Measurements from ENCODE around the gene CHID1.

Gene CHID1

DNA sequence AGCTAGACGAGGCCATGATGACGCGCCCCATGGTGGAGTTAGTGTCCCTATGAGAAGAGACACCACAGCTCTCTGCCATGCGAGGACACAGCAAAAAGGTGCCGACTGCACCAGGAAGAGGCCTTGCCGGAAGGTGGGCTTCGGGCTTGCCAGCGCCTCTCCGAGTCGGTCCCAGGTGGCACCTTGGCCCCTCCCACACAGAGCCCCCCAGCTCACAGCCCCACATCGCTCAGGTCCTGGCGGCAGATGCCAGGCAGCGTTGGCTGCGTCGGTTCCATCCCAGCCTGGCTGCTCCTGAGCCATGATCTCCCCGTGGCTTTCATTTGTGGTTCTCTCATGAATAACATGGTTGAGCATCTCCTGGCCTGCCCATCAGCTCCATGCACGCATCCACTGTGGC is 24.0 kb downstream of the CHID1 start:
- ChIA-PET POLR2A (no interaction called here), CTCF (no interaction called here)
- no peak for TF ChIP-seq SP1 (IDR thresholded peaks at IDR 0.05)
- no peak for TF ChIP-seq L3MBTL2 (conservative IDR thresholded peaks at IDR 0.05)
- no peak for TF ChIP-seq LEF1 (IDR thresholded peaks at IDR 0.05; ENCODE audit: borderline replicate concordance)
- no peak for TF ChIP-seq ARNT (IDR thresholded peaks at IDR 0.05)
- no peak for TF ChIP-seq FOXA1 (IDR thresholded peaks at IDR 0.05)
- TF ChIP-seq CTBP1 (IDR thresholded peaks at IDR 0.05; ENCODE audit: borderline replicate concordance): no peak
- no peak for TF ChIP-seq HDGF (IDR thresholded peaks at IDR 0.05; ENCODE audit: borderline replicate concordance)
- TF ChIP-seq SUZ12 (IDR thresholded peaks at IDR 0.05): no peak
- no peak for DNase-seq (ENCODE audit: extremely low spot score)

DNA sequence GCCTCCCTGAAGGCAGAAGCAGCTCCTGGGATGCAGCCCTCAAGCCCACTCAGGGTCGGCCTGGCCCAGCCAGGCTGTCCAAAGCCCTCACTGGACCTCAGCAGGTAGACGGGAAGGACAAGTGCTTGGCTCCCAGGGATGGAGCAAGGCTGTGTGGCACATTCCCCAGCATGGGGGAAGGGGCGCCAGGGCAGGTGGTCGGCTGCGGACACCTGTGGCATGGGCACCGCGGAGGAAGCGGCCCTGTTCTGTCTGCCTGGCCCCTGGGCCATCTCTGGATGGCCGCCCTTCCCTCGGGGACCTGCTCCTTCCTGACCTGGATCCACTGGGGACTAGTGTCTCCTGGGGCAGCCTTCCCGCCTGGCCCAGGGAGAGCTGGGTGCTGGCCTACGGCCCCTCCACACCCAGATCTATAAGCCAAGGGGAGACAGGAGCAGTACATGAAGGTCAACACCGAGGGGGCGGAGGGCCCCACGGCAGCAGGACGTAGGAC is 26.0 kb downstream of the CHID1 start:
- ChIA-PET POLR2A (no interaction called here), CTCF (no interaction called here)
- DNase-seq (ENCODE audit: extremely low spot score): no peak
- TF ChIP-seq ZNF384 (IDR thresholded peaks at IDR 0.05) (no peak), NFRKB (IDR thresholded peaks at IDR 0.05) (no peak), ARNT (IDR thresholded peaks at IDR 0.05) (no peak), SUZ12 (IDR thresholded peaks at IDR 0.05) (no peak), HDGF (IDR thresholded peaks at IDR 0.05; ENCODE audit: borderline replicate concordance) (no peak), ELF4 (IDR thresholded peaks at IDR 0.05) (no peak), FOXK2 (IDR thresholded peaks at IDR 0.05) (no peak), CTBP1 (IDR thresholded peaks at IDR 0.05; ENCODE audit: borderline replicate concordance) (no peak), FOXM1 (IDR thresholded peaks at IDR 0.05; ENCODE audit: borderline replicate concordance) (no peak), BHLHE40 (IDR thresholded peaks at IDR 0.05; ENCODE audit: borderline replicate concordance) (no peak), SP1 (IDR thresholded peaks at IDR 0.05) (no peak), FOXA1 (IDR thresholded peaks at IDR 0.05) (no peak), TARDBP (IDR thresholded peaks at IDR 0.05) (no peak), L3MBTL2 (conservative IDR thresholded peaks at IDR 0.05) (no peak), LEF1 (IDR thresholded peaks at IDR 0.05; ENCODE audit: borderline replicate concordance) (no peak)
- TF ChIP-seq, protein P1, sequence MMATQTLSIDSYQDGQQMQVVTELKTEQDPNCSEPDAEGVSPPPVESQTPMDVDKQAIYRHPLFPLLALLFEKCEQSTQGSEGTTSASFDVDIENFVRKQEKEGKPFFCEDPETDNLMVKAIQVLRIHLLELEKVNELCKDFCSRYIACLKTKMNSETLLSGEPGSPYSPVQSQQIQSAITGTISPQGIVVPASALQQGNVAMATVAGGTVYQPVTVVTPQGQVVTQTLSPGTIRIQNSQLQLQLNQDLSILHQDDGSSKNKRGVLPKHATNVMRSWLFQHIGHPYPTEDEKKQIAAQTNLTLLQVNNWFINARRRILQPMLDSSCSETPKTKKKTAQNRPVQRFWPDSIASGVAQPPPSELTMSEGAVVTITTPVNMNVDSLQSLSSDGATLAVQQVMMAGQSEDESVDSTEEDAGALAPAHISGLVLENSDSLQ (IDR thresholded peaks at IDR 0.05): no peak

DNA sequence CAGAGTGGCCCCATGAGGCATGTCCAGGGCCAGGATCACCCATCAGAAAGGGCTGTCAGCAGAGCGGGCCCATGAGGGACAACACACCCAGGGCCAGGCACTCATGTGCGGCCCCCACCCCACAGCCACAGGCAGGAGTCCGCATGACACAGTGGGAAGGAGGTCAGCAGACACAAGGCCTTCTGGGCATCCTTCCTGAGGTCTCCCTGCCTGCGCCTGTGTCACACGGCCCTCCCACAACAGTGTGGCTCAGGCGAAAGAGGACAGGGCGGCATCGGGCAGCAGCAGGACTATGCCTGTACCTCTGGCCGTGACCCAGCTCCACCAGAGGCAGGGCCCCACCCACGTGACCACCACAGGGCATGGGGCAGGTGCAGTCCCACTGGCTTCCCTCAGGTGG is 27.1 kb downstream of the CHID1 start:
- DNase-seq (ENCODE audit: extremely low spot score): no peak
- ChIA-PET CTCF (no interaction called here), POLR2A (no interaction called here)
- no peak for TF ChIP-seq FOXK2 (IDR thresholded peaks at IDR 0.05)
- TF ChIP-seq FOXM1 (IDR thresholded peaks at IDR 0.05; ENCODE audit: borderline replicate concordance): no peak
- TF ChIP-seq SUZ12 (IDR thresholded peaks at IDR 0.05): no peak
- no peak for TF ChIP-seq L3MBTL2 (conservative IDR thresholded peaks at IDR 0.05)
- TF ChIP-seq BHLHE40 (IDR thresholded peaks at IDR 0.05; ENCODE audit: borderline replicate concordance): no peak
- no peak for TF ChIP-seq FOXA1 (IDR thresholded peaks at IDR 0.05)
- TF ChIP-seq ZNF384 (IDR thresholded peaks at IDR 0.05): no peak
- TF ChIP-seq TARDBP (IDR thresholded peaks at IDR 0.05): no peak
- TF ChIP-seq LEF1 (IDR thresholded peaks at IDR 0.05; ENCODE audit: borderline replicate concordance): no peak
- no peak for TF ChIP-seq HDGF (IDR thresholded peaks at IDR 0.05; ENCODE audit: borderline replicate concordance)
- TF ChIP-seq ARNT (IDR thresholded peaks at IDR 0.05): no peak
- TF ChIP-seq, protein P1 (IDR thresholded peaks at IDR 0.05): no peak
- TF ChIP-seq SP1 (IDR thresholded peaks at IDR 0.05): no peak
- TF ChIP-seq ELF4 (IDR thresholded peaks at IDR 0.05): no peak
- TF ChIP-seq CTBP1 (IDR thresholded peaks at IDR 0.05; ENCODE audit: borderline replicate concordance): no peak
- no peak for TF ChIP-seq NFRKB (IDR thresholded peaks at IDR 0.05)

DNA sequence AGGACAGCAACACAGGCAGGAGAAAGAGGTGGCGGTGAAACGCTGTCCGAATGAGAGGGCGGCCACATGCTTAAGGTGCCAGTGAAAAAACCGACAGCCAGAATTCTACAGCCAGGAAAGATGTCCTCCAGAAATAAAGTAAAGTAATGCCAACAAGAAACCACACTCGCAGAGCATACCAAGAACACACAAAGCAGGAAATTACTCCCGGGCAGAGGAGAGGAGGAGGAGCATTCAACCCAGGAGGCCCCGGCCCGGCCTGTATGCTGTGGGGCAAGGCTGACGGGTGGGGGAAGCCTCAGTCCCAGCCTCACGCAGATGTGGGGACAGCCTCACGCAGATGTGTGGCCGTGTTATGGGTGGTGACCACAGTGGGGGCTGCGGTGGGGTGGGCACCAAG is 28.0 kb downstream of the CHID1 start:
- DNase-seq (ENCODE audit: extremely low spot score): no peak
- TF ChIP-seq, protein P1 (IDR thresholded peaks at IDR 0.05): no peak
- TF ChIP-seq ELF4 (IDR thresholded peaks at IDR 0.05) (no peak), CTBP1 (IDR thresholded peaks at IDR 0.05; ENCODE audit: borderline replicate concordance) (no peak), L3MBTL2 (conservative IDR thresholded peaks at IDR 0.05) (no peak), HDGF (IDR thresholded peaks at IDR 0.05; ENCODE audit: borderline replicate concordance) (no peak), TARDBP (IDR thresholded peaks at IDR 0.05) (no peak), ARNT (IDR thresholded peaks at IDR 0.05) (no peak), NFRKB (IDR thresholded peaks at IDR 0.05) (no peak), BHLHE40 (IDR thresholded peaks at IDR 0.05; ENCODE audit: borderline replicate concordance) (no peak), FOXA1 (IDR thresholded peaks at IDR 0.05) (no peak), LEF1 (IDR thresholded peaks at IDR 0.05; ENCODE audit: borderline replicate concordance) (no peak), FOXM1 (IDR thresholded peaks at IDR 0.05; ENCODE audit: borderline replicate concordance) (no peak), SP1 (IDR thresholded peaks at IDR 0.05) (no peak), ZNF384 (IDR thresholded peaks at IDR 0.05) (no peak), FOXK2 (IDR thresholded peaks at IDR 0.05) (no peak)
- CTCF ChIA-PET: no interaction called here
- POLR2A ChIA-PET: no interaction called here

DNA sequence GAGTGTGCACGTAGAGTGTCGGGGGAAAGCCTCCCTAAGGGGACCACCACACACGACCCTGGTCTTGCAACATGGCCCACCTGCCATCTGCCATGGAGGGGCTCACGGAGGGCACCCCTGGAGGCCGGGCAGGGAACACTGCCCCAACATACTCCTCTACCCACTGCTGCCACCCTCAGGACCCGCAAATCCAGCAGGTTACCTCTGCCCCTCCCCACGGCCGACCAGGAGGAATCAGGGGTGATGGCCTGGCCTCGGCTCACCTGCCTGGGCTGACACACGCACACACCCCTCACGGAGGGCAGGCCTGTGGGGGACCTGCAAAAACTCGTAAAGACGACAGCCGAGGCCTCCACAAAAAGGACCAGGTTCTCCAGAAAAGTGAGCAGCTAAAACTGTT is 30.2 kb downstream of the CHID1 start:
- TF ChIP-seq LEF1 (IDR thresholded peaks at IDR 0.05; ENCODE audit: borderline replicate concordance): no peak
- TF ChIP-seq SUZ12 (IDR thresholded peaks at IDR 0.05): no peak
- no peak for TF ChIP-seq CTBP1 (IDR thresholded peaks at IDR 0.05; ENCODE audit: borderline replicate concordance)
- no peak for TF ChIP-seq ARNT (IDR thresholded peaks at IDR 0.05)
- no peak for TF ChIP-seq BHLHE40 (IDR thresholded peaks at IDR 0.05; ENCODE audit: borderline replicate concordance)
- TF ChIP-seq NFRKB (IDR thresholded peaks at IDR 0.05): no peak
- TF ChIP-seq ZNF384 (IDR thresholded peaks at IDR 0.05): no peak
- TF ChIP-seq ELF4 (IDR thresholded peaks at IDR 0.05): no peak
- no peak for TF ChIP-seq TARDBP (IDR thresholded peaks at IDR 0.05)
- no peak for TF ChIP-seq FOXK2 (IDR thresholded peaks at IDR 0.05)
- TF ChIP-seq, protein P1 (IDR thresholded peaks at IDR 0.05): no peak
- no peak for TF ChIP-seq SP1 (IDR thresholded peaks at IDR 0.05)
- no peak for TF ChIP-seq L3MBTL2 (conservative IDR thresholded peaks at IDR 0.05)
- TF ChIP-seq HDGF (IDR thresholded peaks at IDR 0.05; ENCODE audit: borderline replicate concordance): no peak
- no peak for TF ChIP-seq FOXA1 (IDR thresholded peaks at IDR 0.05)
- no peak for TF ChIP-seq FOXM1 (IDR thresholded peaks at IDR 0.05; ENCODE audit: borderline replicate concordance)
- POLR2A ChIA-PET: no interaction called here
- CTCF ChIA-PET: no interaction called here
- no peak for DNase-seq (ENCODE audit: extremely low spot score)

All from HEK293T (cell line).